Vagina (tissue), 2 donors: Measurements from ENCODE around the gene FAM234B.

Experiments used
- CTCF ChIP-seq, 3 experiments: fragments of 450-650 bp in 2 of 3; fragments of 200-600 bp in 1 of 3; sonication (generic) in 1 of 3; IDR thresholded peaks; one replicate each; pipeline ENCODE4 v1.5.1; 2017 to 2019; ENCODE audit warnings: antibody characterized with exemption in 3 of 3, mild to moderate bottlenecking in 2 of 3, moderate library complexity in 2 of 3
- POLR2A ChIP-seq, 2 donors: fragments of 450-650 bp; IDR thresholded peaks; one replicate each; pipeline ENCODE4 v1.6.1; 2017; ENCODE audit warnings: antibody characterized with exemption in 2 of 2, mild to moderate bottlenecking in 2 of 2, moderate library complexity in 2 of 2

DNA sequence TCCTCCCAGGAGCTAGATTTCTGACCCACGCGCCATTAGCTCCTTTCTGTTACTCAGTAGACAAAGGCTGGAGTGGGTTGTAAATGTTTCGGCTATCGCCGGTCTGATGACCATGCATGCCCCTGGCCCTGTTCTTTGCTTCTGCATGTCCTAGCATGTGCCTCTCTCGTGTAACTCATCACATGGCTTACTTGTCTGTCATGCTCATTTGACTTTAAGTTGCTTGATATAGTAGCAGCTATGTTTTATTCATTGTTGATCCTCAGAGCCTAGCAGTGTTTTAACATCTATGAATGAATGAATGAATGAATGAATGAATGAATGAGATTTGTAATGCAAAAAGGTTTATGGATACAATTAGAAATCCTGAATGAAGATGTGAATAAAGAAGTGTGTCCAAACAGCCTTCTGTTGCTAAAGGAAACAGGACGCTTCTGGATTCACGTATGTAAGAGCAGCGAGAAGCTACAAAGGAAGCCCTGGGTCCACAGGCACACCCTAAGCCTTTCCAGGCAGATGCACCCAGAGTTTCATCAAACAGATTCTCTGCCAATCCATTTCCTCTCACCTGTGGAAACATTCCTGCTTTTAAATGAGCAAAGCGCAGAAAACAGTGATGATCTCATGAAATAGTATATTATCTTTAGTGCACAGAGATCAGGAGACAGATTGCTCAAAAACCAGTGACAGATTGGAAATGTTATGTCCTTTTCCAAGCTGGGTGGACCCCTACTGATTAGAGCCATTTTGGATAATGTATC is 55.8 kb downstream of the FAM234B start:
- TF ChIP-seq CTCF (IDR thresholded peaks at IDR 0.05), result no peak
- no peak for TF ChIP-seq POLR2A (IDR thresholded peaks at IDR 0.05)
